Peyer's patch (tissue), 4 donors: Measurements from ENCODE around the gene MTUS2. TPM values are rescaled to one million over a fixed set of nuclear protein-coding genes. Genes with fewer than 3 reads are reported as not detected.

Experiments
- DNase-seq, 3 donors: peaks; one replicate each; pipeline ENCODE4 v3.0.0-alpha.2; 2017 to 2019
- H3K27ac ChIP-seq, 4 donors: fragments of 200-600 bp; sonication (generic); one replicate each; pipeline ENCODE4 v1.5.1; 2016 to 2019
- H3K27me3 ChIP-seq, 2 donors: fragments of 200-600 bp; sonication (generic); one replicate each; pipeline ENCODE4 v1.5.1; 2019
- H3K36me3 ChIP-seq, 3 donors: fragments of 200-600 bp; sonication (generic); one replicate each; pipeline ENCODE4 v1.5.1; 2016 to 2019
- H3K4me1 ChIP-seq, 4 donors: fragments of 200-600 bp; sonication (generic); one replicate each; pipeline ENCODE4 v1.5.1; 2016 to 2019
- H3K4me3 ChIP-seq, 4 donors: fragments of 200-600 bp; sonication (generic); 1 replicate in 3 of 4; 2 replicates in 1 of 4; pipeline ENCODE4 v1.5.1; 2016 to 2019; ENCODE audit warnings: mild to moderate bottlenecking in 1 of 4
- H3K9me3 ChIP-seq, 4 donors: fragments of 200-600 bp; sonication (generic); one replicate each; pipeline ENCODE4 v1.5.1; 2016 to 2019; ENCODE audit warnings: mild to moderate bottlenecking in 1 of 4
- CTCF ChIP-seq, 6 experiments: fragments of 450-650 bp in 4 of 6; fragments of 200-600 bp in 2 of 6; sonication (generic) in 1 of 6; IDR thresholded peaks; one replicate each; pipeline ENCODE4 v1.5.1; 2017 to 2019; ENCODE audit warnings: antibody characterized with exemption in 6 of 6, mild to moderate bottlenecking in 3 of 6, moderate library complexity in 1 of 6
- POLR2A ChIP-seq, 2 donors: fragments of 450-650 bp; IDR thresholded peaks; one replicate each; pipeline ENCODE4 v1.5.1; 2017; ENCODE audit warnings: antibody characterized with exemption in 2 of 2, mild to moderate bottlenecking in 2 of 2, moderate library complexity in 2 of 2
- total RNA-seq, 4 donors: library from RNA; depleted of rRNA; stranded (reverse); fragments of >200 nt; gene quantifications; one replicate each; pipeline ENCODE4 v1.1.0, GENCODE V29; 2016

Gene MTUS2
- total RNA-seq, 4 donors from 2014 or later: 0.13 to 0.28 (median 0.18) TPM; not detected in 1

GRCh38 chr13:29479716-29480492, 659.8 kb downstream of the MTUS2 start:
- H3K27me3 ChIP-seq: no peaks in the 10 kb centered on the region
- TF ChIP-seq CTCF (IDR thresholded peaks at IDR 0.05) (no peak), POLR2A (IDR thresholded peaks at IDR 0.05) (no peak)
- H3K27ac ChIP-seq: no peak overlapping the region
- no peak overlapping the region for H3K4me3 ChIP-seq
- no peaks in the 10 kb centered on the region for H3K36me3 ChIP-seq
- H3K9me3 ChIP-seq: no peaks in the 10 kb centered on the region
- H3K4me1 ChIP-seq: no peaks in the 10 kb centered on the region
- DNase-seq: no peak

GRCh38 chr13:29480893-29481525, 660.9 kb downstream of the MTUS2 start:
- Histone ChIP-seq H3K4me3 (no peak overlapping the region), H3K27me3 (no peaks in the 10 kb centered on the region), H3K36me3 (no peaks in the 10 kb centered on the region), H3K27ac (no peak overlapping the region), H3K9me3 (no peaks in the 10 kb centered on the region), H3K4me1 (no peaks in the 10 kb centered on the region)
- no peak for DNase-seq
- TF ChIP-seq POLR2A (IDR thresholded peaks at IDR 0.05): no peak
- no peak for TF ChIP-seq CTCF (IDR thresholded peaks at IDR 0.05)

GRCh38 chr13:29481603-29482002, 661.5 kb downstream of the MTUS2 start:
- Histone ChIP-seq H3K27me3 (no peaks in the 10 kb centered on the region), H3K27ac (no peak overlapping the region), H3K36me3 (no peaks in the 10 kb centered on the region), H3K9me3 (no peaks in the 10 kb centered on the region), H3K4me3 (no peak overlapping the region), H3K4me1 (no peaks in the 10 kb centered on the region)
- TF ChIP-seq CTCF (IDR thresholded peaks at IDR 0.05): no peak
- no peak for TF ChIP-seq POLR2A (IDR thresholded peaks at IDR 0.05)
- DNase-seq: no peak

- H3K4me1 ChIP-seq: no peaks in the 10 kb centered on the region
- no peak overlapping the region for H3K4me3 ChIP-seq
- H3K36me3 ChIP-seq: no peaks in the 10 kb centered on the region
- H3K27ac ChIP-seq: no peak overlapping the region
- TF ChIP-seq CTCF (IDR thresholded peaks at IDR 0.05): no peak
- TF ChIP-seq POLR2A (IDR thresholded peaks at IDR 0.05): no peak
- DNase-seq: no peak
- H3K9me3 ChIP-seq: no peaks in the 10 kb centered on the region
- no peaks in the 10 kb centered on the region for H3K27me3 ChIP-seq
Measured at GRCh38 chr13:29482504-29482903, 662.4 kb downstream of the MTUS2 start.

- Histone ChIP-seq H3K4me1 (no peaks in the 10 kb centered on the region), H3K4me3 (no peak overlapping the region), H3K9me3 (no peaks in the 10 kb centered on the region), H3K27ac (no peak overlapping the region), H3K27me3 (no peaks in the 10 kb centered on the region), H3K36me3 (no peaks in the 10 kb centered on the region)
- DNase-seq: no peak
- TF ChIP-seq POLR2A (IDR thresholded peaks at IDR 0.05): no peak
- TF ChIP-seq CTCF (IDR thresholded peaks at IDR 0.05): no peak
Measured at GRCh38 chr13:29483211-29483610, 663.1 kb downstream of the MTUS2 start.
